Heart left ventricle (tissue), 16 donors: ENCODE data around the gene MYH7. TPM values are rescaled to one million over a fixed set of nuclear protein-coding genes. Genes with fewer than 3 reads are reported as not detected.

Experiments
- ATAC-seq, 4 donors: fragments of 200-7000 bp; cut with Tn5 transposase; one replicate each; pipeline ENCODE4 v1.9.1; 2020 to 2022; ENCODE audit warnings: moderate library complexity in 4 of 4, mild to moderate bottlenecking in 3 of 4, moderate number of reproducible peaks in 1 of 4
- DNase-seq, 5 donors: peaks; one replicate each; pipeline ENCODE4 v3.0.0-alpha.2; 2020
- H3K27ac ChIP-seq, 12 donors: fragments of 200-600 bp; sonication (generic) in 4 of 12; one replicate each; pipeline versions ENCODE4 v1.5.0 to v1.8.0; 2016 to 2022; ENCODE audit warnings: mild to moderate bottlenecking in 2 of 12
- H3K27me3 ChIP-seq, 9 donors: fragments of 200-600 bp; sonication (generic) in 2 of 9; one replicate each; pipeline versions ENCODE4 v1.5.1 to v1.8.0; 2016 to 2022; ENCODE audit warnings: mild to moderate bottlenecking in 3 of 9
- H3K36me3 ChIP-seq, 9 donors: fragments of 200-600 bp; sonication (generic) in 2 of 9; one replicate each; pipeline versions ENCODE4 v1.5.0 to v1.8.0; 2018 to 2022; ENCODE audit warnings: mild to moderate bottlenecking in 2 of 9
- H3K4me1 ChIP-seq, 12 donors: fragments of 200-600 bp; sonication (generic) in 4 of 12; one replicate each; pipeline versions ENCODE4 v1.5.0 to v1.8.0; 2016 to 2022; ENCODE audit warnings: mild to moderate bottlenecking in 3 of 12
- H3K4me3 ChIP-seq, 12 donors: fragments of 200-600 bp; sonication (generic) in 4 of 12; one replicate each; pipeline versions ENCODE4 v1.5.0 to v1.8.0; 2017 to 2022; ENCODE audit warnings: mild to moderate bottlenecking in 9 of 12, moderate library complexity in 4 of 12
- H3K9me3 ChIP-seq, 12 donors: fragments of 200-600 bp; sonication (generic) in 4 of 12; one replicate each; pipeline versions ENCODE4 v1.5.0 to v1.8.0; 2016 to 2022; ENCODE audit warnings: mild to moderate bottlenecking in 1 of 12
- POLR2A ChIP-seq, 2 donors: fragments of 450-650 bp; IDR thresholded peaks; one replicate each; pipeline ENCODE4 v1.6.1; 2017; ENCODE audit warnings: antibody characterized with exemption in 2 of 2, mild to moderate bottlenecking in 2 of 2, moderate library complexity in 2 of 2
- WGBS, 4 donors: extraction: QIAGEN DNeasy Blood & Tissue Kit in 2 of 4; methylation state at CpG; one replicate each; pipeline versions ENCODE4 v1.1.5 to v1.1.7; 2013 to 2018; 5-methylcytosine and 5-hydroxymethylcytosine counted together
- intact Hi-C, 10 donors: fragments of 100-400 bp; cut with DNase I; formaldehyde crosslinking; loops; one replicate each; pipeline versions ENCODE4 v1.11.1 to v1.14.2; 2022
- polyA plus RNA-seq, 2 donors: library from polyadenylated mRNA; stranded (reverse); fragments of 200-250 nt; gene quantifications; one replicate each; pipeline ENCODE4 v1.2.3, GENCODE V29; 2013
- total RNA-seq, 9 donors: library from RNA; depleted of rRNA in 2 of 9; stranded (reverse); fragments of >200 nt in 2 of 9; fragmentation: NEBNext Ultra II Directional in 3 of 9; extraction: Animal tissue kit (Norgen Biotek cat#: 25700) in 3 of 9; gene quantifications; one replicate each; pipeline versions ENCODE4 v1.1.0 to v1.2.4, GENCODE V29; 2016 to 2023
- TF ChIP-seq, protein P1 (sequence below), 12 donors: fragments of 200-600 bp; sonication (generic) in 4 of 12; IDR thresholded peaks; one replicate each; pipeline versions ENCODE4 v1.5.0 to v1.8.0; 2018 to 2022; ENCODE audit warnings: antibody characterized with exemption in 12 of 12, mild to moderate bottlenecking in 5 of 12
- donor health status: ischemic (EF 13 %, LVEDD 7.1; RV severe dilation, severe dysfunction).
- donor health status: healthy with polysubstance abuse.
- donor health status: DM: no; HTN: yes; CAD: no.
- donor health status: DM: no; HTN: no; CAD: no.
- donor health status: ischemic (EF 25% LVEDD 6.9; RV normal size, moderate dysfunction).
- donor health status: ischemic (EF 25% LVEDD 5.7; RV mildly dilated, moderate dysfunction).
- donor health status: healthy.
- donor health status: DM: yes; HTN: yes; CAD: no.
- donor health status: ischemic (EF 35%, LVEDD 5.7; RV mildly dilated, moderate dysfunction).
- donor health status: nonischemic (EF 11% LVEDD 7.7; RV severe dilation, severe dysfunction).
- donor health status: DM: yes; HTN: yes; CAD: no.
- donor health status: PGD.
- donor health status: ischemic (EF 29% LVEDD 5.4; RV normal size, mild dysfunction).
- donor health status: nonischemic (EF 23%, LVEDD 6.1; RV moderate dilation, normal function).

MYH7 gene
- total and polyA plus RNA-seq, 11 donors: 727 to 23,825 (median 14,589) TPM

- Histone ChIP-seq H3K27me3 (no peaks in the 10 kb centered on the region), H3K36me3 (peaks cover 0 to 27% (median 19%) of the 10 kb centered on the region in 9 donors), H3K27ac (peak overlapping the region in 3 of 12 donors; percentile 12 to 37 (median 13)), H3K4me3 (no peak overlapping the region), H3K9me3 (no peaks in the 10 kb centered on the region), H3K4me1 (peaks cover 0 to 14% (median 0%) of the 10 kb centered on the region in 12 donors)
- intact Hi-C loops: loop anchor here in 9 of 10 donors (2.0 to 10.0 kb wide), 6 partner anchors 49 to 253 kb away; no protein-coding TSS in a partner anchor
- no peak for TF ChIP-seq POLR2A (IDR thresholded peaks at IDR 0.05)
- TF ChIP-seq, protein P1, sequence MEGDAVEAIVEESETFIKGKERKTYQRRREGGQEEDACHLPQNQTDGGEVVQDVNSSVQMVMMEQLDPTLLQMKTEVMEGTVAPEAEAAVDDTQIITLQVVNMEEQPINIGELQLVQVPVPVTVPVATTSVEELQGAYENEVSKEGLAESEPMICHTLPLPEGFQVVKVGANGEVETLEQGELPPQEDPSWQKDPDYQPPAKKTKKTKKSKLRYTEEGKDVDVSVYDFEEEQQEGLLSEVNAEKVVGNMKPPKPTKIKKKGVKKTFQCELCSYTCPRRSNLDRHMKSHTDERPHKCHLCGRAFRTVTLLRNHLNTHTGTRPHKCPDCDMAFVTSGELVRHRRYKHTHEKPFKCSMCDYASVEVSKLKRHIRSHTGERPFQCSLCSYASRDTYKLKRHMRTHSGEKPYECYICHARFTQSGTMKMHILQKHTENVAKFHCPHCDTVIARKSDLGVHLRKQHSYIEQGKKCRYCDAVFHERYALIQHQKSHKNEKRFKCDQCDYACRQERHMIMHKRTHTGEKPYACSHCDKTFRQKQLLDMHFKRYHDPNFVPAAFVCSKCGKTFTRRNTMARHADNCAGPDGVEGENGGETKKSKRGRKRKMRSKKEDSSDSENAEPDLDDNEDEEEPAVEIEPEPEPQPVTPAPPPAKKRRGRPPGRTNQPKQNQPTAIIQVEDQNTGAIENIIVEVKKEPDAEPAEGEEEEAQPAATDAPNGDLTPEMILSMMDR (IDR thresholded peaks at IDR 0.05): no peak
- 59 to 75% (median 67%) methylated on average over 14 of the region's 14 CpGs for WGBS, 4 donors
- DNase-seq (no peak), ATAC-seq (peak in 3 of 4 donors; percentile 3 to 15 (median 7))
Measured at GRCh38 chr14:23377573-23378563, 57.6 kb downstream of the MYH7 start.

GRCh38 chr14:23377198-23377550, 58.3 kb downstream of the MYH7 start:
- Histone ChIP-seq H3K4me3 (peak overlapping the region in 6 of 12 donors; percentile 6 to 34 (median 19)), H3K36me3 (peaks cover 0 to 20% (median 12%) of the 10 kb centered on the region in 9 donors), H3K27me3 (no peaks in the 10 kb centered on the region), H3K9me3 (no peaks in the 10 kb centered on the region), H3K4me1 (peaks cover 0 to 14% (median 0%) of the 10 kb centered on the region in 12 donors), H3K27ac (peak overlapping the region in 3 of 12 donors; percentile 12 to 37 (median 13))
- WGBS, 4 donors: 33 to 47% (median 40%) methylated on average over 11 of the region's 11 CpGs
- no peak for TF ChIP-seq POLR2A (IDR thresholded peaks at IDR 0.05)
- DNase-seq (no peak), ATAC-seq (no peak)
- intact Hi-C loops: loop anchor here in 9 of 10 donors (2.0 to 10.0 kb wide), 6 partner anchors 48 to 252 kb away; no protein-coding TSS in a partner anchor

DNA sequence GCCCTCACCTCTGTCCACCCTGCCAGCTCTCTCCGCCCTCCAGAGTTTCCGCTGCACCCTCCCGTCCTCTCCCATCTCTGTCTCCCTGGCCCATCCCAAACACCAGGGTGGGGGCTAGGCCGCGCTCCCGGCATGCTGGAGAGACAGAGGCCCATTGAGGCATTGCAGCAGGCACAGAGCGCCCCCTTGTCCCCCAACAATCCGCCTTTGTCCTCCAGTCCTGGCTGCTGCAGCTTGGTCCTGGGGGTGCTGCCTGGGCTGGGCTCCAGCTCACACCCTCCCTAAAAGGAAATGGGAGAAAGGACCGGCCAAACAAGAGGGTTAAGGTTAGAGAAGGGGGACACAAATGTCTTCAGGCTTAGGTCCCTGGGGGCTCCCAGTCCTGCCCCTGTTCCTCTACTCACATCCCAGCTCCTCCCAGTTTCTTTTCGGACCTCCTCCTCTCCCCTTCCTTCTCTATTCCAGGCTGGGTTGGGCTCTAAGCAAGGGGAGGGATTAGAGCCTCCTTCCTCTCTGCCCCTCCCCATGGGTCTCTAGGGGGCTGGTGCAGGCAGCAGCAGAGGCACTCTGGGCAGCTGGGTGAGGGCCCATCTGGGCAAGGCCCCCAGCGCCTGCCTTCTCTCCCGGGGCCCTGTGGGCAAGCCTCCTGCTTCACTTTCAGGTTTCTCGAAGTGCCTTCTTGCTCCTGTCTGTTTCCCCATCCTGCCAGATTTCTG, 58.8 kb downstream of the MYH7 start, which contains the start of gene CMTM5:
Gene CMTM5, plus strand, starts transcription at position 565 of the 716 bp plus-strand sequence. CDS start 206 bp downstream, outside the sequence.
- H3K27ac ChIP-seq: peak within 1 kb of the TSS in 4 of 12 donors; percentile 12 to 51 (median 25)
- TF ChIP-seq POLR2A (IDR thresholded peaks at IDR 0.05): no peak
- TF ChIP-seq, protein P1 (IDR thresholded peaks at IDR 0.05): no peak
- intact Hi-C loops: loop anchor here in 9 of 10 donors (2.0 to 10.0 kb wide), 6 partner anchors 48 to 252 kb away; no protein-coding TSS in a partner anchor

DNA sequence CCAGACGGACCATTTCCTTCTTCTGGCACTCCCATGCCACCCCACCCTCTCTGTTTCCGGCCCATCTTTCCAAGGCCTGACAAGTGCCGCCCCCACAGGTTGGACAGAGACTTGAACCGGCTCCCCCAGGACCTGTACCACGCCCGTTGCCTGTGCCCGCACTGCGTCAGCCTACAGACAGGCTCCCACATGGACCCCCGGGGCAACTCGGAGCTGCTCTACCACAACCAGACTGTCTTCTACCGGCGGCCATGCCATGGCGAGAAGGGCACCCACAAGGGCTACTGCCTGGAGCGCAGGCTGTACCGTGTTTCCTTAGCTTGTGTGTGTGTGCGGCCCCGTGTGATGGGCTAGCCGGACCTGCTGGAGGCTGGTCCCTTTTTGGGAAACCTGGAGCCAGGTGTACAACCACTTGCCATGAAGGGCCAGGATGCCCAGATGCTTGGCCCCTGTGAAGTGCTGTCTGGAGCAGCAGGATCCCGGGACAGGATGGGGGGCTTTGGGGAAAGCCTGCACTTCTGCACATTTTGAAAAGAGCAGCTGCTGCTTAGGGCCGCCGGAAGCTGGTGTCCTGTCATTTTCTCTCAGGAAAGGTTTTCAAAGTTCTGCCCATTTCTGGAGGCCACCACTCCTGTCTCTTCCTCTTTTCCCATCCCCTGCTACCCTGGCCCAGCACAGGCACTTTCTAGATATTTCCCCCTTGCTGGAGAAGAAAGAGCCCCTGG, 59.8 kb downstream of the MYH7 start:
- H3K4me1 ChIP-seq: peaks cover 0 to 14% (median 0%) of the 10 kb centered on the region in 12 donors
- peak overlapping the region in 1 of 12 donors; percentile 4 for H3K27ac ChIP-seq
- ATAC-seq: no peak
- TF ChIP-seq, protein P1 (IDR thresholded peaks at IDR 0.05): no peak
- TF ChIP-seq POLR2A (IDR thresholded peaks at IDR 0.05): no peak
- no peak for DNase-seq
- H3K4me3 ChIP-seq: no peak overlapping the region
- 67 to 82% (median 78%) methylated on average over 17 to 21 of the region's 21 CpGs for WGBS, 4 donors
- H3K9me3 ChIP-seq: no peaks in the 10 kb centered on the region
- no peaks in the 10 kb centered on the region for H3K27me3 ChIP-seq
- H3K36me3 ChIP-seq: peaks cover 0 to 5% (median 0%) of the 10 kb centered on the region in 9 donors
- intact Hi-C loops: loop anchor here in 9 of 10 donors (2.0 to 10.0 kb wide), 6 partner anchors 47 to 251 kb away; no protein-coding TSS in a partner anchor

More for the DNA sequence above, 58.8 kb downstream of the MYH7 start, which contains the start of gene CMTM5:
- H3K36me3 ChIP-seq: peaks cover 0 to 14% (median 6%) of the 10 kb centered on the region in 9 donors
- DNase-seq: peak in 3 of 5 donors; percentile 39 to 58 (median 48)
- no peaks in the 10 kb centered on the region for H3K9me3 ChIP-seq
- H3K27me3 ChIP-seq: no peaks in the 10 kb centered on the region
- ATAC-seq: peak in 3 of 4 donors; percentile 2 to 27 (median 2)
- H3K4me1 ChIP-seq: peaks cover 0 to 14% (median 0%) of the 10 kb centered on the region in 12 donors
- H3K4me3 ChIP-seq: peak within 1 kb of the TSS in 7 of 12 donors; percentile 12 to 39 (median 25)
- WGBS, 4 donors: 31 to 42% (median 37%) methylated on average over 13 of the region's 13 CpGs
